GM18505 (cell line): Measurements from ENCODE around the gene ACTR6.
"Not testable (repeated sequence)": the region's sequence is repeated elsewhere in the genome, so short reads cannot be mapped to it uniquely, and the experiment has no call there.

Experiments
- ATAC-seq: cut with Tn5 transposase; IDR thresholded peaks from one replicate; pipeline ENCODE4 v1.9.1; 2021; ENCODE audit not compliant: unreplicated experiment
- POLR2A ChIP-seq: IDR thresholded peaks from 4 replicates; pipeline ENCODE4 v1.6.1; 2011; ENCODE audit warnings: borderline replicate concordance; ENCODE audit not compliant: insufficient read depth, insufficient read length; ENCODE audit errors: extremely low read depth

Gene ACTR6

GRCh38 chr12:100168562-100168961 is 32.1 kb upstream of the ACTR6 start:
- ATAC-seq, result no peak
- TF ChIP-seq POLR2A, result no peak

- no peak for TF ChIP-seq POLR2A
These were observed 31.3 kb upstream of the ACTR6 start for GRCh38 chr12:100169345-100169744.

GRCh38 chr12:100170313-100170858 is 30.2 kb upstream of the ACTR6 start:
- TF ChIP-seq POLR2A, result no peak
- no peak for ATAC-seq

More at GRCh38 chr12:100169345-100169744, 31.3 kb upstream of the ACTR6 start:
- ATAC-seq, result no peak

GRCh38 chr12:100171248-100171647 is 29.4 kb upstream of the ACTR6 start:
- ATAC-seq, result no peak
- TF ChIP-seq POLR2A, result no peak

- TF ChIP-seq POLR2A, result no peak
- no peak for ATAC-seq
These were observed 27.5 kb upstream of the ACTR6 start for GRCh38 chr12:100173111-100173510.

GRCh38 chr12:100174495-100174894 is 26.1 kb upstream of the ACTR6 start:
- TF ChIP-seq POLR2A, result no peak
- no peak for ATAC-seq

GRCh38 chr12:100176493-100176892 is 24.1 kb upstream of the ACTR6 start:
- not testable (repeated sequence) for ATAC-seq

GRCh38 chr12:100179252-100179651 is 21.4 kb upstream of the ACTR6 start:
- ATAC-seq, result no peak

GRCh38 chr12:100184549-100185145 is 16.0 kb upstream of the ACTR6 start:
- no peak for TF ChIP-seq POLR2A
- no peak for ATAC-seq

More at GRCh38 chr12:100179252-100179651, 21.4 kb upstream of the ACTR6 start:
- TF ChIP-seq POLR2A, result no peak

- no peak for TF ChIP-seq POLR2A
- ATAC-seq, result peak; percentile 68
These were observed 15.2 kb upstream of the ACTR6 start for GRCh38 chr12:100185361-100185894.

- no peak for ATAC-seq
- no peak for TF ChIP-seq POLR2A
These were observed 14.5 kb upstream of the ACTR6 start for GRCh38 chr12:100186071-100186470.

GRCh38 chr12:100187068-100187467 is 13.5 kb upstream of the ACTR6 start:
- TF ChIP-seq POLR2A, result no peak
- ATAC-seq, result no peak

GRCh38 chr12:100187857-100188519 is 12.6 kb upstream of the ACTR6 start:
- no peak for ATAC-seq
- no peak for TF ChIP-seq POLR2A

GRCh38 chr12:100188888-100189635 is 11.6 kb upstream of the ACTR6 start:
- ATAC-seq, result not testable (repeated sequence)
